PFSK-1 (cell line): ENCODE data around the gene MNDA.

Source experiments
- FOXP2 ChIP-seq: optimal IDR thresholded peaks from 2 replicates; pipeline ENCODE3; 2011; ENCODE audit warnings: borderline replicate concordance, control low read depth, inconsistent platforms; ENCODE audit not compliant: insufficient read depth; ENCODE audit errors: extremely low read length, extremely low read depth
- POLR2AphosphoS5 ChIP-seq: IDR thresholded peaks from 2 replicates; pipeline ENCODE4 v1.6.1; 2012; ENCODE audit warnings: low read depth, mild to moderate bottlenecking, control low read depth, low read length, moderate library complexity
- REST ChIP-seq, 2 experiments: IDR thresholded peaks; 2 replicates each; pipeline versions ENCODE4 v1.6.1 to v1.8.0; 2011 to 2012; ENCODE audit warnings: low read depth in 2 of 2, low read length in 2 of 2, control low read depth in 1 of 2, inconsistent platforms in 1 of 2, mild to moderate bottlenecking in 1 of 2, moderate library complexity in 1 of 2; ENCODE audit not compliant: insufficient read depth in 1 of 2
- SIN3A ChIP-seq: IDR thresholded peaks from 2 replicates; pipeline ENCODE4 v1.6.1; 2012; ENCODE audit warnings: mild to moderate bottlenecking, low read length, moderate library complexity, borderline replicate concordance; ENCODE audit not compliant: insufficient read depth
- TAF1 ChIP-seq: IDR thresholded peaks from 2 replicates; pipeline ENCODE4 v1.6.1; 2012; ENCODE audit warnings: low read length, control low read depth, borderline replicate concordance; ENCODE audit not compliant: insufficient read depth

Gene MNDA

GRCh38 chr1:158800526-158800925, 30.6 kb upstream of the MNDA start:
- no peak for TF ChIP-seq FOXP2
- TF ChIP-seq POLR2AphosphoS5 = no peak
- TF ChIP-seq SIN3A = no peak
- TF ChIP-seq TAF1 = no peak
- no peak for TF ChIP-seq REST (IDR thresholded peaks at IDR 0.05; ENCODE audit: insufficient read depth in 1 of 2, low read depth in 2 of 2, low read length in 2 of 2)

- TF ChIP-seq SIN3A (no peak), REST (IDR thresholded peaks at IDR 0.05; ENCODE audit: insufficient read depth in 1 of 2, low read depth in 2 of 2, low read length in 2 of 2) (no peak), POLR2AphosphoS5 (no peak), TAF1 (no peak), FOXP2 (no peak)
Observed at GRCh38 chr1:158801396-158801795, 29.8 kb upstream of the MNDA start.

GRCh38 chr1:158803678-158804077, 27.5 kb upstream of the MNDA start:
- TF ChIP-seq SIN3A (no peak), FOXP2 (no peak), POLR2AphosphoS5 (no peak), REST (IDR thresholded peaks at IDR 0.05; ENCODE audit: insufficient read depth in 1 of 2, low read depth in 2 of 2, low read length in 2 of 2) (no peak), TAF1 (no peak)

GRCh38 chr1:158806916-158807536, 24.1 kb upstream of the MNDA start:
- TF ChIP-seq POLR2AphosphoS5 (no peak), FOXP2 (no peak), SIN3A (no peak), REST (IDR thresholded peaks at IDR 0.05; ENCODE audit: insufficient read depth in 1 of 2, low read depth in 2 of 2, low read length in 2 of 2) (no peak), TAF1 (no peak)

GRCh38 chr1:158809256-158809655, 21.9 kb upstream of the MNDA start:
- no peak for TF ChIP-seq SIN3A
- no peak for TF ChIP-seq FOXP2
- TF ChIP-seq TAF1 = no peak
- TF ChIP-seq POLR2AphosphoS5 = no peak
- TF ChIP-seq REST (IDR thresholded peaks at IDR 0.05; ENCODE audit: insufficient read depth in 1 of 2, low read depth in 2 of 2, low read length in 2 of 2) = no peak
